Aorta (tissue), 5 donors: ENCODE measurements around the gene MTHFR. TPM values are rescaled to one million over a fixed set of nuclear protein-coding genes. Genes with fewer than 3 reads are reported as not detected.

Experiments
- ATAC-seq: fragments of 200-7000 bp; cut with Tn5 transposase; one replicate; pipeline ENCODE4 v1.9.1; 2022; ENCODE audit warnings: moderate library complexity; ENCODE audit not compliant: low FRiP score
- DNase-seq, 2 donors: peaks; one replicate each; pipeline ENCODE4 v3.0.0-alpha.2; 2020
- H3K27ac ChIP-seq, 2 donors: one replicate each; pipeline ENCODE4 v1.5.1; 2013; ENCODE audit warnings: low read length in 2 of 2, mild to moderate bottlenecking in 2 of 2, moderate library complexity in 2 of 2, control low read depth in 1 of 2, inconsistent platforms in 1 of 2, low read depth in 1 of 2
- H3K27me3 ChIP-seq, 2 donors: one replicate each; pipeline ENCODE4 v1.6.1; 2013; ENCODE audit warnings: control low read depth in 1 of 2, low read length in 1 of 2, mild to moderate bottlenecking in 1 of 2, moderate library complexity in 1 of 2; ENCODE audit not compliant: insufficient read depth in 2 of 2, control insufficient read depth in 1 of 2
- H3K36me3 ChIP-seq, 2 donors: one replicate each; pipeline ENCODE4 v1.6.1; 2013; ENCODE audit warnings: control low read depth in 1 of 2, low read length in 1 of 2, mild to moderate bottlenecking in 1 of 2; ENCODE audit not compliant: insufficient read depth in 2 of 2, control insufficient read depth in 1 of 2
- H3K4me1 ChIP-seq, 2 donors: one replicate each; pipeline ENCODE4 v1.6.1; 2013; ENCODE audit warnings: low read length in 2 of 2, control low read depth in 1 of 2, mild to moderate bottlenecking in 1 of 2, moderate library complexity in 1 of 2; ENCODE audit not compliant: insufficient read depth in 2 of 2, control insufficient read depth in 1 of 2
- H3K4me3 ChIP-seq, 2 donors: one replicate each; pipeline ENCODE4 v1.5.1; 2013; ENCODE audit warnings: low read length in 2 of 2, control low read depth in 1 of 2, mild to moderate bottlenecking in 1 of 2
- H3K9me3 ChIP-seq: one replicate; pipeline ENCODE4 v1.6.1; 2013; ENCODE audit warnings: mild to moderate bottlenecking, low read length; ENCODE audit not compliant: control insufficient read depth
- WGBS, 2 donors: extraction: QIAGEN DNeasy Blood & Tissue Kit; methylation state at CpG; one replicate each; pipeline ENCODE4 v1.1.7; 2013; 5-methylcytosine and 5-hydroxymethylcytosine counted together
- intact Hi-C, 2 donors: fragments of 100-400 bp; cut with DNase I; formaldehyde crosslinking; loops; one replicate each; pipeline versions ENCODE4 v1.14.2 to v1.15.0; 2022
- polyA plus RNA-seq, 2 donors: library from polyadenylated mRNA; stranded (reverse); fragments of 200-250 nt; gene quantifications; one replicate each; pipeline ENCODE4 v1.2.3, GENCODE V29; 2013
- total RNA-seq, 2 donors: library from RNA; stranded (reverse); fragmentation: NEBNext Ultra II Directional; extraction: Animal tissue kit (Norgen Biotek cat#: 25700); gene quantifications; one replicate each; pipeline ENCODE4 v1.2.1, GENCODE V29; 2021
- donor health status: healthy with polysubstance abuse.
- donor health status: Bipolar disorder and iron deficiency.
- donor health status: DM: no; HTN: no; CAD: no.
- donor health status: DM: no; HTN: no; CAD: no.
- donor health status: DM: yes; HTN: yes; CAD: no.

MTHFR gene
- total and polyA plus RNA-seq, 4 donors, result 4.6 to 53.0 (median 27.1) TPM

DNA sequence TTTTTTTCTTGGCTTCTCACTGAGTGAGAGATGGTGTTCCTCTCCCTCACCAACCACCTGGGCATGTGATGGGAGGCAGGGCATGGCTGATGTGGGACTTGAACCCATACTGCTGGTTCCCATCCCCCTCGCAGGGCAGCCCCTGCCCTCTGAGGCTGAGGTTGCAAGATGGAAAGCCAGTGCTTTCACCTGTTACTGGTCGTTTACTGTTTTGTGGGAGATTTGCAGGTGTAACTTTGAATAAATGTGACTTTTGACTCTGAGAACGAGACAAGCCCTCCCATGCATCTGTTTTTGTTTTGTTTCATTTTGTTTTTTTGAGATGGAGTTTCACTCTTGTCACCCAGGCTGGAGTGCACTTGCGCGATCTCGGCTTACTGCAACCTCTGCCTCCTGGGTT lies 22.2 kb downstream of the MTHFR start:
- intact Hi-C loops, result no loop called here
- Histone ChIP-seq H3K4me1 (no peaks in the 10 kb centered on the region), H3K9me3 (no peaks in the 10 kb centered on the region), H3K4me3 (no peak overlapping the region), H3K27ac (no peak overlapping the region), H3K36me3 (no peaks in the 10 kb centered on the region), H3K27me3 (no peaks in the 10 kb centered on the region)
- 93 to 96% methylated on average over 6 of the region's 6 CpGs for WGBS, 2 donors
- DNase-seq (peak in 1 of 2 donors; percentile 36), ATAC-seq (no peak)

DNA sequence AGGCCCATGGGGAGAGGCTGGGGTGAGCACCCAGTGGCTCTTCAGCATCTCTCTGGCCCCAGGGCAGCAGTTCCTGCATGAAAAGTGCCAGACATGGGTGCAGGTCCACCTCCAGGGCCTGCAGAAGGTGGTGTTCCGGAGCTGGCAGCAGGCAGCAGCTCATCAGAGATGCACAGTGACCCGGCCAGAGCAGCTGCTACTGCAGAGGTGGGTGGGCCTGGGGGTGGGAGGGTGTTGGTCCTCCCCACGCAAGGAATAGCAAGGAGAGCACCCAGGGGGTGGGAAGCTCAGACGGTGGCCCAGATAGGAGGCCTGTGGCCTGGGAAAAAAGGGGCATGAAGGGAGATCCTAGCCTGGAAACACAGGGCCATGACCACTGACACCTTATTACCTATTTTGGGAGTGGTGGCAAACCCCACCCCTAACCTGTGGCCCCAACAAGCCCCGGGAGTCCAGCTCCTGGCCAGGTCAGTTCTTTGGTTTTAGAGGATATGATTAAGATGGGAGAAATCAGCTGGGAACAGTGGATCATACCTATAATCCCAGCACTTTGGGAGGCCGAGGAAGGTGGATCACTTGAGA lies 23.5 kb downstream of the MTHFR start:
- Histone ChIP-seq H3K4me1 (no peaks in the 10 kb centered on the region), H3K27ac (no peak overlapping the region), H3K9me3 (no peaks in the 10 kb centered on the region), H3K36me3 (no peaks in the 10 kb centered on the region), H3K4me3 (no peak overlapping the region), H3K27me3 (no peaks in the 10 kb centered on the region)
- WGBS, 2 donors, result 82 to 86% methylated on average over 6 of the region's 6 CpGs
- ATAC-seq (no peak), DNase-seq (peak; percentile 30 to 64)
- intact Hi-C loops, result no loop called here

DNA sequence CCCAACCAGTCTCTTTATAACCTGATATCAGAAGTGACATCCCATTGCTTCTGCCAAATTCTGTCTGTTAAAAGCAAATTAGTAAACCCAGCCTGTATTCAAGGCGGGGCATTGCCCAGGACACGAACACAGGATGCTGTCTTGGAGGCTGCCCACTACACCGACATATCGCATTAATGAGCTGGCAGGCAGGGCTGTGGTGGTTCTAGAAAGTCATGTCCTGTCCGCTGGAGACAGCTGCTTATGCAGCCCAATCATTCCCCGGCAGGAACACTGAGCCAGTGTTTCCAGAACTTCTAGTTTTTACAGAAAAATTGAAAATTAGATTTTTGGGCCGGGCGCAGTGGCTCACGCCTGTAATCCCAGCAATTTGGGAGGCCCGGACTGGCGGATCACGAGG lies 24.5 kb downstream of the MTHFR start:
- DNase-seq (no peak), ATAC-seq (no peak)
- no peaks in the 10 kb centered on the region for H3K27me3 ChIP-seq
- no peaks in the 10 kb centered on the region for H3K9me3 ChIP-seq
- no peaks in the 10 kb centered on the region for H3K4me1 ChIP-seq
- 89 to 91% methylated on average over 12 of the region's 12 CpGs for WGBS, 2 donors
- no peaks in the 10 kb centered on the region for H3K36me3 ChIP-seq
- intact Hi-C loops, result no loop called here
- H3K4me3 ChIP-seq, result no peak overlapping the region
- no peak overlapping the region for H3K27ac ChIP-seq

- no peaks in the 10 kb centered on the region for H3K36me3 ChIP-seq
- intact Hi-C loops, result no loop called here
- no peak overlapping the region for H3K4me3 ChIP-seq
- H3K27ac ChIP-seq, result no peak overlapping the region
- H3K4me1 ChIP-seq, result no peaks in the 10 kb centered on the region
- no peak for DNase-seq
- 76 to 79% methylated on average over 9 to 10 of the region's 10 CpGs for WGBS, 2 donors
- H3K27me3 ChIP-seq, result no peaks in the 10 kb centered on the region
- no peak for ATAC-seq
- no peaks in the 10 kb centered on the region for H3K9me3 ChIP-seq
Measured at GRCh38 chr1:11780380-11781147, 25.2 kb downstream of the MTHFR start.

- Histone ChIP-seq H3K27me3 (no peaks in the 10 kb centered on the region), H3K4me1 (no peaks in the 10 kb centered on the region), H3K27ac (no peak overlapping the region), H3K9me3 (no peaks in the 10 kb centered on the region), H3K36me3 (no peaks in the 10 kb centered on the region), H3K4me3 (no peak overlapping the region)
- intact Hi-C loops, result no loop called here
- ATAC-seq, result no peak
- peak in 1 of 2 donors; percentile 68 for DNase-seq
- 86% methylated on average over 13 of the region's 13 CpGs for WGBS, 2 donors
Measured at GRCh38 chr1:11779715-11780379, 25.9 kb downstream of the MTHFR start.

- Histone ChIP-seq H3K9me3 (no peaks in the 10 kb centered on the region), H3K36me3 (no peaks in the 10 kb centered on the region), H3K4me3 (no peak overlapping the region), H3K27me3 (no peaks in the 10 kb centered on the region), H3K4me1 (no peaks in the 10 kb centered on the region), H3K27ac (no peak overlapping the region)
- intact Hi-C loops, result no loop called here
- DNase-seq (no peak), ATAC-seq (no peak)
- WGBS, 2 donors, result 89 to 90% methylated on average over 12 to 15 of the region's 15 CpGs
Measured at GRCh38 chr1:11778844-11779623, 26.7 kb downstream of the MTHFR start.

GRCh38 chr1:11778336-11778735 lies 27.4 kb downstream of the MTHFR start:
- ATAC-seq (no peak), DNase-seq (no peak)
- WGBS, 2 donors, result 95 to 96% methylated on average over 9 of the region's 9 CpGs
- H3K27ac ChIP-seq, result no peak overlapping the region
- intact Hi-C loops, result no loop called here
- H3K36me3 ChIP-seq, result no peaks in the 10 kb centered on the region
- H3K4me1 ChIP-seq, result no peaks in the 10 kb centered on the region
- no peaks in the 10 kb centered on the region for H3K27me3 ChIP-seq
- H3K9me3 ChIP-seq, result no peaks in the 10 kb centered on the region
- no peak overlapping the region for H3K4me3 ChIP-seq

- 90 to 91% methylated on average over 8 of the region's 8 CpGs for WGBS, 2 donors
- no peaks in the 10 kb centered on the region for H3K36me3 ChIP-seq
- H3K9me3 ChIP-seq, result no peaks in the 10 kb centered on the region
- DNase-seq, result no peak
- ATAC-seq, result no peak
- no peaks in the 10 kb centered on the region for H3K4me1 ChIP-seq
- no peaks in the 10 kb centered on the region for H3K27me3 ChIP-seq
- no peak overlapping the region for H3K4me3 ChIP-seq
- intact Hi-C loops, result no loop called here
- H3K27ac ChIP-seq, result no peak overlapping the region
Measured at GRCh38 chr1:11777658-11778322, 28.0 kb downstream of the MTHFR start.
